GM12864 (cell line): ENCODE data around the gene IQCK.

Experiments
- DNase-seq: peaks from one replicate; pipeline ENCODE4 v3.0.0-alpha.2; 2011; ENCODE audit warnings: low read depth
- H3K4me3 ChIP-seq: 2 replicates; pipeline ENCODE4 v1.5.1; 2011; ENCODE audit warnings: mild to moderate bottlenecking, low read depth, low read length, control low read depth
- CTCF ChIP-seq: IDR thresholded peaks from 2 replicates; pipeline ENCODE4 v1.5.1; 2011; ENCODE audit warnings: low read depth, mild to moderate bottlenecking, moderate library complexity, low read length, control low read depth, inconsistent platforms; ENCODE audit errors: missing control alignments

IQCK gene

GRCh38 chr16:19840524-19841110, 122.5 kb downstream of the IQCK start:
- DNase-seq: no peak
- TF ChIP-seq CTCF: no peak
- H3K4me3 ChIP-seq: no peak overlapping the region

- no peak for DNase-seq
- no peak for TF ChIP-seq CTCF
- H3K4me3 ChIP-seq: no peak overlapping the region
Observed at GRCh38 chr16:19841184-19841583, 123.1 kb downstream of the IQCK start.

GRCh38 chr16:19842426-19843157, 124.5 kb downstream of the IQCK start:
- DNase-seq: no peak

GRCh38 chr16:19843371-19843770, 125.3 kb downstream of the IQCK start:
- no peak overlapping the region for H3K4me3 ChIP-seq
- no peak for TF ChIP-seq CTCF
- no peak for DNase-seq

More at GRCh38 chr16:19842426-19843157, 124.5 kb downstream of the IQCK start:
- no peak for TF ChIP-seq CTCF
- H3K4me3 ChIP-seq: no peak overlapping the region

- TF ChIP-seq CTCF: no peak
- no peak for DNase-seq
- H3K4me3 ChIP-seq: no peak overlapping the region
Observed at GRCh38 chr16:19844945-19845641, 127.0 kb downstream of the IQCK start.

GRCh38 chr16:19846436-19846835, 128.4 kb downstream of the IQCK start:
- no peak for TF ChIP-seq CTCF
- no peak for DNase-seq
- no peak overlapping the region for H3K4me3 ChIP-seq
